GM19193 (cell line): ENCODE data around the gene SCN8A.

Source experiments
- POLR2A ChIP-seq: IDR thresholded peaks from 4 replicates; pipeline ENCODE4 v1.6.1; 2011; ENCODE audit not compliant: insufficient read depth, insufficient read length; ENCODE audit errors: extremely low read depth

SCN8A gene

GRCh38 chr12:51785906-51786305, 194.9 kb downstream of the SCN8A start:
- TF ChIP-seq POLR2A = no peak

GRCh38 chr12:51788876-51789275, 197.8 kb downstream of the SCN8A start:
- no peak for TF ChIP-seq POLR2A

- TF ChIP-seq POLR2A = no peak
Measured at GRCh38 chr12:51792417-51792816, 201.4 kb downstream of the SCN8A start.

- no peak for TF ChIP-seq POLR2A
Measured at GRCh38 chr12:51793201-51793600, 202.2 kb downstream of the SCN8A start.

GRCh38 chr12:51797301-51797700, 206.3 kb downstream of the SCN8A start:
- no peak for TF ChIP-seq POLR2A

- TF ChIP-seq POLR2A = no peak
Measured at GRCh38 chr12:51798501-51798900, 207.5 kb downstream of the SCN8A start.

- TF ChIP-seq POLR2A = no peak
Measured at GRCh38 chr12:51801027-51801426, 210.0 kb downstream of the SCN8A start.

GRCh38 chr12:51806896-51807295, 215.9 kb downstream of the SCN8A start:
- TF ChIP-seq POLR2A = no peak

GRCh38 chr12:51809193-51809592, 218.2 kb downstream of the SCN8A start:
- TF ChIP-seq POLR2A = no peak

GRCh38 chr12:51811203-51812202, 220.5 kb downstream of the SCN8A start:
- no peak for TF ChIP-seq POLR2A

GRCh38 chr12:51812871-51813270, 221.8 kb downstream of the SCN8A start:
- TF ChIP-seq POLR2A = no peak

- TF ChIP-seq POLR2A = no peak
Measured at GRCh38 chr12:51813931-51814310, 222.9 kb downstream of the SCN8A start.

GRCh38 chr12:51814311-51815088, 223.5 kb downstream of the SCN8A start:
- TF ChIP-seq POLR2A = no peak

- TF ChIP-seq POLR2A = no peak
Measured at GRCh38 chr12:51815571-51815970, 224.5 kb downstream of the SCN8A start.
